A673 (cell line): ENCODE data around the gene CYB5RL. TPM values are rescaled to one million over a fixed set of nuclear protein-coding genes. Genes with fewer than 3 reads are reported as not detected.

Experiments
- BruUV-seq: library from RNA; stranded (reverse); fragments of 400-500 nt; replicated peaks from 2 replicates; lab custom pipeline; 2021; lab: Mats Ljungman, UMichigan
- CTCF ChIA-PET: fragments of 300-600 bp; sonication (Branson Sonifier 250); formaldehyde crosslinking; loops from one replicate; lab custom pipeline; 2022; ENCODE audit warnings: antibody characterized with exemption; lab: Charles Lee
- POLR2A ChIA-PET: fragments of 300-600 bp; sonication (Branson Sonifier 250); formaldehyde crosslinking; loops from one replicate; lab custom pipeline; 2022; ENCODE audit warnings: antibody characterized with exemption; ENCODE audit not compliant: low non-redundant PET; lab: Charles Lee
- DNase-seq: peaks from one replicate; pipeline ENCODE4 v3.0.0-alpha.2; 2015; ENCODE audit warnings: low spot score
- H3K27ac ChIP-seq: fragments of 200-600 bp; sonication (generic); 2 replicates; pipeline ENCODE4 v1.5.1; 2016; ENCODE audit warnings: mixed run types, low read depth, mild to moderate bottlenecking, mixed read lengths, antibody characterized with exemption, low read length; ENCODE audit not compliant: poor library complexity, severe bottlenecking
- H3K27me3 ChIP-seq: fragments of 200-600 bp; sonication (generic); replicated peaks from 2 replicates; pipeline ENCODE4 v1.6.1; 2017; ENCODE audit warnings: mixed run types, low read depth, mild to moderate bottlenecking, mixed read lengths, antibody characterized with exemption, low read length; ENCODE audit not compliant: insufficient read depth, poor library complexity
- H3K36me3 ChIP-seq: fragments of 200-600 bp; sonication (generic); 2 replicates; pipeline ENCODE4 v1.6.1; 2016; ENCODE audit warnings: mixed run types, mild to moderate bottlenecking, mixed read lengths, antibody characterized with exemption, low read length; ENCODE audit not compliant: insufficient read depth, poor library complexity, severe bottlenecking
- H3K4me1 ChIP-seq: fragments of 200-600 bp; sonication (generic); 2 replicates; pipeline ENCODE4 v1.6.1; 2017; ENCODE audit warnings: mixed run types, mild to moderate bottlenecking, mixed read lengths, antibody characterized with exemption, low read length; ENCODE audit not compliant: insufficient read depth, poor library complexity, severe bottlenecking
- H3K4me3 ChIP-seq: fragments of 200-600 bp; sonication (generic); 2 replicates; pipeline ENCODE4 v1.5.1; 2016; ENCODE audit warnings: low read depth, mixed run types, mild to moderate bottlenecking, mixed read lengths, low read length; ENCODE audit not compliant: poor library complexity, severe bottlenecking
- H3K9me3 ChIP-seq: fragments of 200-600 bp; sonication (generic); 2 replicates; pipeline ENCODE4 v1.6.1; 2016; ENCODE audit warnings: mixed run types, low read depth, mild to moderate bottlenecking, mixed read lengths, antibody characterized with exemption, low read length; ENCODE audit not compliant: poor library complexity, severe bottlenecking
- EZH2 ChIP-seq: fragments of 200-600 bp; sonication (generic); IDR thresholded peaks from 2 replicates; pipeline ENCODE4 v1.6.1; 2017; ENCODE audit warnings: borderline replicate concordance, low read depth, mild to moderate bottlenecking, mixed read lengths, antibody characterized with exemption, low read length; ENCODE audit not compliant: poor library complexity, severe bottlenecking
- intact Hi-C: fragments of 100-400 bp; cut with micrococcal nuclease; formaldehyde crosslinking; loops from one replicate; pipeline ENCODE4 v1.10.0; 2022; ENCODE audit not compliant: unreplicated experiment
- total RNA-seq: library from RNA; stranded (reverse); gene quantifications from 2 replicates; pipeline ENCODE4 v1.2.3, GENCODE V29; 2021
- TF ChIP-seq, protein P1 (sequence below): fragments of 300-800, 200-600 bp; sonication (generic); conservative IDR thresholded peaks from 2 replicates; pipeline ENCODE4 v1.5.1; 2017; ENCODE audit warnings: low read depth, mild to moderate bottlenecking, antibody characterized with exemption, low read length, moderate library complexity, mixed read lengths

CYB5RL gene
- total RNA-seq, 1 experiment from 2014 or later = 8.4 TPM

DNA sequence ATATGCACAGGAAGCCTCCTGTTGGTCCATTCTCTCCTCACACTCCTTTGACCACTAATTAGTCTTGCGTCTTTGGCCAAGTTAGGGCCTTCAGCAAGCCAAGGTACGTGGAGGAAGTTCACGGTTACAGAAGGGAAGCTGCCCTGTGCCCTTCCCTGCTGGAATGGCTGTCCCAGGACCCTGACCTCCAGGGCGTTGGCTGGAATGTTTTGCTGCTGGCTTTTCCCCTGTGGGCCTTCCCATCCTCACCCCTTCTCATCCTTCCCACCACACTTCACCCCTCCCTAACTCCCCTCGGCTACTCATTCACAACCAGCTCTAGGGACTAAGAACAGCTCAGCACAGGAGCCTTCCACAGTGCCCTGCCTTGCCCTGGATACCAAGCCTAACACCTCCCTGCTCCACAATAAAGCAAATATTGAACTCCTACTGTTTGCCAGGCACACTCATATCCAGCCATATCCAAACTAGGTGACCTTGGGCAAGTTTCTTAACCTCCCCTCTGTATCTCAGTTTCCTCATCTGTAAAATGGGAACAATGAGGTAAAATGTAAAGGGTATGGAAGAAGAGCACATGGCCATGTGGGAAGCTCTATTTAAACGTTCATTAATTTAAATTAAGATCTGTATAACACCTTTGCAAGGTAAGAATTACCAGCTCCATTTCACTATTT, 38.2 kb downstream of the CYB5RL start:
- ChIA-PET CTCF (no interaction called here), POLR2A (no interaction called here)
- H3K27ac ChIP-seq = no peak overlapping the region
- DNase-seq = no peak
- H3K36me3 ChIP-seq = no peaks in the 10 kb centered on the region
- H3K9me3 ChIP-seq = no peaks in the 10 kb centered on the region
- TF ChIP-seq EZH2 = no peak
- TF ChIP-seq, protein P1, sequence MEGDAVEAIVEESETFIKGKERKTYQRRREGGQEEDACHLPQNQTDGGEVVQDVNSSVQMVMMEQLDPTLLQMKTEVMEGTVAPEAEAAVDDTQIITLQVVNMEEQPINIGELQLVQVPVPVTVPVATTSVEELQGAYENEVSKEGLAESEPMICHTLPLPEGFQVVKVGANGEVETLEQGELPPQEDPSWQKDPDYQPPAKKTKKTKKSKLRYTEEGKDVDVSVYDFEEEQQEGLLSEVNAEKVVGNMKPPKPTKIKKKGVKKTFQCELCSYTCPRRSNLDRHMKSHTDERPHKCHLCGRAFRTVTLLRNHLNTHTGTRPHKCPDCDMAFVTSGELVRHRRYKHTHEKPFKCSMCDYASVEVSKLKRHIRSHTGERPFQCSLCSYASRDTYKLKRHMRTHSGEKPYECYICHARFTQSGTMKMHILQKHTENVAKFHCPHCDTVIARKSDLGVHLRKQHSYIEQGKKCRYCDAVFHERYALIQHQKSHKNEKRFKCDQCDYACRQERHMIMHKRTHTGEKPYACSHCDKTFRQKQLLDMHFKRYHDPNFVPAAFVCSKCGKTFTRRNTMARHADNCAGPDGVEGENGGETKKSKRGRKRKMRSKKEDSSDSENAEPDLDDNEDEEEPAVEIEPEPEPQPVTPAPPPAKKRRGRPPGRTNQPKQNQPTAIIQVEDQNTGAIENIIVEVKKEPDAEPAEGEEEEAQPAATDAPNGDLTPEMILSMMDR = no peak
- intact Hi-C loops = no loop called here
- H3K4me1 ChIP-seq = no peaks in the 10 kb centered on the region
- no peaks in the 10 kb centered on the region for H3K27me3 ChIP-seq
- no peak overlapping the region for H3K4me3 ChIP-seq
- BruUV-seq = no TSS peak

DNA sequence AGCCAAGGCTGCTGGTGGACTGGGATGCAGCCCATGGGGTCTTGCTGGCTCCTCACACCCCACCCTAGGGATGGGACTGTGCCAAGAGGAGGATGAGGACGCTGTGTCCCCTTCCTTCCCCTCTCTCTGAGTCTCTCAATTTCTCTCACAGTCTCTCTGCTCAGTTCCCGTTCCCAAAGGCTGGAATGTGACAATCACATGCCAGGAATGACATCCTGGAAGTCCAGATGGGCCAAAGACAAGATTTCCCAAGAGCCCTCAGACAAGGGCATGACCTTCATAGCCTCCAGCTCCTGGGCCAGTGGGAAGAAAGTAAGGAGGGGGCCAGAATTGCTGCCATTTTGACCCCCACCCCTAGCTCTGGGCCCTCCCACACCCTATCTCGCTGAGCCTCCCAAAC, 39.5 kb downstream of the CYB5RL start:
- intact Hi-C loops = no loop called here
- no TSS peak for BruUV-seq
- no peak overlapping the region for H3K4me3 ChIP-seq
- ChIA-PET POLR2A (no interaction called here), CTCF (no interaction called here)
- no peaks in the 10 kb centered on the region for H3K9me3 ChIP-seq
- no peaks in the 10 kb centered on the region for H3K36me3 ChIP-seq
- H3K4me1 ChIP-seq = no peaks in the 10 kb centered on the region
- H3K27me3 ChIP-seq = no peaks in the 10 kb centered on the region
- TF ChIP-seq EZH2 = no peak
- TF ChIP-seq, protein P1 = no peak
- no peak overlapping the region for H3K27ac ChIP-seq
- DNase-seq = no peak

DNA sequence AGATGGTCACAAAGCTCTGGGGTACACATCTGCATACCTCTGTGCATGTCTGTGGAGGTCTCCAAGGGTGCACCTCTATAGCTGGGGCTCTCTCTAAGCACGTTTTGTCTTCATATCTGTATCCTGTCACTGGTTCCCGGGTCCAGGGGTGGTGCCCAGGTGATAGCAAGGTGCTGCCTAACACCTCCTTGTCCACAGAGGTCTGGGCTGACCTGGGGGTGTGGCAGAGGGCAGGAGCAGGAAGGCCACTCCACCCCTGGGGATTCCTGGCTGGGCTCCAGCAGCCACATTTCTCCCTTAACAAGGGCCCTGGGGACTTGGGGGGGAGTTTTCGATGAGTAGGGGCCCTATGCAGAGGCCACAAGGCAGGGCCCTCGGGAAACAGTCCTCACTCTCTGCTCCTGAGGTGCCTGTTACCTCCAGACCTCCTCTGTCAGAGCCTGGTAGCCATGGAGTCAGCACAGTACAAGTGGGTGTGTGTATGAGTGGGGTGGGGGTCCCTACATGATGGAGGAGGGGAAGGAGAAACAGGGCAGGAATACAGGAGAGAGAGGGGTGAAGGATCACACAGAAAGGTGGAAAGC, 40.0 kb downstream of the CYB5RL start:
- ChIA-PET CTCF (no interaction called here), POLR2A (no interaction called here)
- Histone ChIP-seq H3K27ac (no peak overlapping the region), H3K27me3 (no peaks in the 10 kb centered on the region), H3K4me3 (no peak overlapping the region), H3K9me3 (no peaks in the 10 kb centered on the region), H3K36me3 (no peaks in the 10 kb centered on the region), H3K4me1 (no peaks in the 10 kb centered on the region)
- intact Hi-C loops = no loop called here
- TF ChIP-seq EZH2 = no peak
- TF ChIP-seq, protein P1 = no peak
- DNase-seq = no peak
- no TSS peak for BruUV-seq
